LNCAP (cell line): ENCODE data around the gene FOXI1.

Experiments used
- TF ChIP-seq, protein P1 (sequence below): fragments of 450-650 bp; IDR thresholded peaks from 2 replicates; pipeline ENCODE4 v1.5.1; 2017; ENCODE audit warnings: mild to moderate bottlenecking

Gene FOXI1

GRCh38 chr5:170070556-170071412 is 34.9 kb upstream of the FOXI1 start:
- TF ChIP-seq, protein P1, sequence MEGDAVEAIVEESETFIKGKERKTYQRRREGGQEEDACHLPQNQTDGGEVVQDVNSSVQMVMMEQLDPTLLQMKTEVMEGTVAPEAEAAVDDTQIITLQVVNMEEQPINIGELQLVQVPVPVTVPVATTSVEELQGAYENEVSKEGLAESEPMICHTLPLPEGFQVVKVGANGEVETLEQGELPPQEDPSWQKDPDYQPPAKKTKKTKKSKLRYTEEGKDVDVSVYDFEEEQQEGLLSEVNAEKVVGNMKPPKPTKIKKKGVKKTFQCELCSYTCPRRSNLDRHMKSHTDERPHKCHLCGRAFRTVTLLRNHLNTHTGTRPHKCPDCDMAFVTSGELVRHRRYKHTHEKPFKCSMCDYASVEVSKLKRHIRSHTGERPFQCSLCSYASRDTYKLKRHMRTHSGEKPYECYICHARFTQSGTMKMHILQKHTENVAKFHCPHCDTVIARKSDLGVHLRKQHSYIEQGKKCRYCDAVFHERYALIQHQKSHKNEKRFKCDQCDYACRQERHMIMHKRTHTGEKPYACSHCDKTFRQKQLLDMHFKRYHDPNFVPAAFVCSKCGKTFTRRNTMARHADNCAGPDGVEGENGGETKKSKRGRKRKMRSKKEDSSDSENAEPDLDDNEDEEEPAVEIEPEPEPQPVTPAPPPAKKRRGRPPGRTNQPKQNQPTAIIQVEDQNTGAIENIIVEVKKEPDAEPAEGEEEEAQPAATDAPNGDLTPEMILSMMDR = peak; percentile 96

GRCh38 chr5:170071748-170072147 is 33.9 kb upstream of the FOXI1 start:
- TF ChIP-seq, protein P1 = no peak

GRCh38 chr5:170075696-170076095 is 30.0 kb upstream of the FOXI1 start:
- TF ChIP-seq, protein P1 = no peak

- TF ChIP-seq, protein P1 = no peak
These were observed 29.5 kb upstream of the FOXI1 start for GRCh38 chr5:170076211-170076610.

GRCh38 chr5:170076739-170077138 is 29.0 kb upstream of the FOXI1 start:
- TF ChIP-seq, protein P1 = no peak

GRCh38 chr5:170077526-170077925 is 28.2 kb upstream of the FOXI1 start:
- TF ChIP-seq, protein P1 = no peak

GRCh38 chr5:170078458-170078857 is 27.2 kb upstream of the FOXI1 start:
- TF ChIP-seq, protein P1 = no peak
